ENCODE results near the gene ATF2.

Gene ATF2

DNA sequence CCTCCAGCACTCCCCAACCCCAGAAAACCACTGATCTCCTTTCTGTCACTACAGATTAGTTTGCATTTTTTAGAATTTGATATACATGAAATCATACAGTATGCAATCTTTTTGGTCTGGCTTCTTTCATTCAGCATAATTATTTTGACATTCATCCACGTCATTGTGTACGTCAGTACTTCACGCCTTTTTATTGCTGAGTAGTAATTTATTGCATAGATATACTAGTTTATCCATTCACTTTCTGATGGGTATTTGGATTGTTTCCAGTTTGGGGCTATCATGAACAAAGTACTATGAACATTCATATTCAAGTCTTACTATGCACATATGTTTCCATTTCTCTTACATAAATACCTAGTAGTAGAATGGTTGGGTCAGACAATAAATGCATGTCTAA lies 142.8 kb downstream of the ATF2 start:
- no peak for DNase-seq (ENCODE audit: low read depth in 3 of 3)

DNA sequence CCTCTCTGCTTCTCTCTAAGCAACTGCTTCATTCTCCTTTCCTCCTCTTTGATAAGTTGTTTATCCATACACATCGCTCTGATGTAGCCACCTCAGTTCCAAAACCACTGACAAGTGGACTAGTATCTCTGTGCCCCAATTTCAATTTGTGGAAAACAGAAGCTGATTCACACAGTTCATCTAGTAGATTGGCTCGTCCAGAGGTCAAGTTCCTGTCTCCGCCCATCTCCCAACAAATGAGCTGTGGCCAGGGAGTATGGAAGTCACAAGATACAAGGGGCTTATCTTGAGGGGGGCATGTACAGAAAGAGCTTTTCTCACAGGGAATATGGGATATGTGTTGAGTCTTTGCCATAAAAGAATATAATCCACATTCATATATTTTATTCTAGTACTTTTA lies 145.1 kb downstream of the ATF2 start:
- no peak for DNase-seq (ENCODE audit: low read depth in 3 of 3)

Measured in stimulated activated CD4-positive, alpha-beta T cell treated with anti-CD3 and anti-CD28 coated beads, TNF-alpha, amount 100 ng/mL, for 4 hours (primary cell).